HCT116 (cell line): ENCODE data around the gene PAX7.

ENCODE experiments used
- EZH2phosphoT487 ChIP-seq: fragments of 200-600 bp; IDR thresholded peaks from 2 replicates; pipeline ENCODE4 v1.6.1; 2018; ENCODE audit warnings: antibody characterized with exemption, borderline replicate concordance
- POLR2A ChIP-seq: IDR thresholded peaks from 2 replicates; pipeline ENCODE4 v1.7.0; 2011; ENCODE audit warnings: borderline replicate concordance; ENCODE audit not compliant: insufficient read depth, insufficient read length; ENCODE audit errors: extremely low read depth
- POLR2AphosphoS5 ChIP-seq: IDR thresholded peaks from 2 replicates; pipeline ENCODE4 v1.6.1; 2011; ENCODE audit warnings: mild to moderate bottlenecking, low read depth, low read length, moderate library complexity
- SP1 ChIP-seq: IDR thresholded peaks from 2 replicates; pipeline ENCODE4 v1.6.1; 2012; ENCODE audit warnings: low read depth
- TF ChIP-seq, protein P1 (sequence below): IDR thresholded peaks from 2 replicates; pipeline ENCODE4 v1.6.1; 2012; ENCODE audit warnings: low read depth
- TF ChIP-seq, protein P2 (sequence below): IDR thresholded peaks from 2 replicates; pipeline ENCODE4 v1.6.1; 2012

DNA sequence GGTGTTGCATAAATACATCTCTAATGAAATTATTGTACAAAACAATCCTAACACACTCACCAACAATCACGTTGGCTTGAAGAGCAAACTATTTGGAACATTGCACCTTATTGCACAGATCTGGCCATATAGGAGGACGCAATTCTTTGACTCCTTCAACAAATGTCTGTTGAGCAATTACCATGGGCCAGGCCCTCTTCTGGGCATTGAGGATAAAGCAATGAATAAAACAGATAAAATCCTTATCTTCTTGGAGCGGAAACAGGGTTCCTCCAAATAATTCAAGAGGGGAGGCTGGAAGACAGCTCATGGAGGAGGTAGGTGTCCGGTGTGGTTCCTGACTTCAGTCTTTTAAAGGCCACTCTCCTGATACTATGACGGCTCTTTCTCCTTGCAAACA, 43.3 kb downstream of the PAX7 start:
- TF ChIP-seq, protein P1, sequence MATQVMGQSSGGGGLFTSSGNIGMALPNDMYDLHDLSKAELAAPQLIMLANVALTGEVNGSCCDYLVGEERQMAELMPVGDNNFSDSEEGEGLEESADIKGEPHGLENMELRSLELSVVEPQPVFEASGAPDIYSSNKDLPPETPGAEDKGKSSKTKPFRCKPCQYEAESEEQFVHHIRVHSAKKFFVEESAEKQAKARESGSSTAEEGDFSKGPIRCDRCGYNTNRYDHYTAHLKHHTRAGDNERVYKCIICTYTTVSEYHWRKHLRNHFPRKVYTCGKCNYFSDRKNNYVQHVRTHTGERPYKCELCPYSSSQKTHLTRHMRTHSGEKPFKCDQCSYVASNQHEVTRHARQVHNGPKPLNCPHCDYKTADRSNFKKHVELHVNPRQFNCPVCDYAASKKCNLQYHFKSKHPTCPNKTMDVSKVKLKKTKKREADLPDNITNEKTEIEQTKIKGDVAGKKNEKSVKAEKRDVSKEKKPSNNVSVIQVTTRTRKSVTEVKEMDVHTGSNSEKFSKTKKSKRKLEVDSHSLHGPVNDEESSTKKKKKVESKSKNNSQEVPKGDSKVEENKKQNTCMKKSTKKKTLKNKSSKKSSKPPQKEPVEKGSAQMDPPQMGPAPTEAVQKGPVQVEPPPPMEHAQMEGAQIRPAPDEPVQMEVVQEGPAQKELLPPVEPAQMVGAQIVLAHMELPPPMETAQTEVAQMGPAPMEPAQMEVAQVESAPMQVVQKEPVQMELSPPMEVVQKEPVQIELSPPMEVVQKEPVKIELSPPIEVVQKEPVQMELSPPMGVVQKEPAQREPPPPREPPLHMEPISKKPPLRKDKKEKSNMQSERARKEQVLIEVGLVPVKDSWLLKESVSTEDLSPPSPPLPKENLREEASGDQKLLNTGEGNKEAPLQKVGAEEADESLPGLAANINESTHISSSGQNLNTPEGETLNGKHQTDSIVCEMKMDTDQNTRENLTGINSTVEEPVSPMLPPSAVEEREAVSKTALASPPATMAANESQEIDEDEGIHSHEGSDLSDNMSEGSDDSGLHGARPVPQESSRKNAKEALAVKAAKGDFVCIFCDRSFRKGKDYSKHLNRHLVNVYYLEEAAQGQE = no peak
- no peak for TF ChIP-seq SP1
- TF ChIP-seq POLR2AphosphoS5 = no peak
- no peak for TF ChIP-seq EZH2phosphoT487
- TF ChIP-seq, protein P2, sequence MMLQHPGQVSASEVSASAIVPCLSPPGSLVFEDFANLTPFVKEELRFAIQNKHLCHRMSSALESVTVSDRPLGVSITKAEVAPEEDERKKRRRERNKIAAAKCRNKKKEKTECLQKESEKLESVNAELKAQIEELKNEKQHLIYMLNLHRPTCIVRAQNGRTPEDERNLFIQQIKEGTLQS = no peak
- TF ChIP-seq POLR2A = no peak
